IPS-11a (cell line): ENCODE results near the gene RYR2.

Source experiments
- H3K4me3 ChIP-seq: one replicate; pipeline ENCODE4 v1.5.1; 2013; ENCODE audit warnings: low read depth, low read length, control low read depth

Gene RYR2

DNA sequence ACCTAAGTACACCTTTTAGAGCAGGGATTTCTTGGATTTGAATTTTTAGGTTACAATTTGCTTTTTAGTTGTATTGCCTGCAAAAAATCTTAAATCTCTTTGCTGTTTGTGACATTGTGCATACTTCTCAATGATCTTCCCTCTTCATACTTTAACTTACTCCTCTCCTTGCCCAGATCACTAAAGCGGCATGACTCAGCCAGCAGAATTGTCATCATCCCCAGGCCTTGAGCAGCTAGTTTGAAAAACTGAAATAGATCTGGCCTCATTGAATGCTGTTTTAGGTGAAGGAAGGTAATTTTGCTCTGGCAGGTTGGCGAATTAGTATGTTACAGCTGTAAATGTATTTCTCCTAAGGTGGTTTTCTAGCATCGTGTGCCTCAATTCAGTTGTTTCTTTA is 145.9 kb downstream of the RYR2 start:
- H3K4me3 ChIP-seq, result no peak overlapping the region

- no peak overlapping the region for H3K4me3 ChIP-seq
These were observed 149.4 kb downstream of the RYR2 start for GRCh38 chr1:237191403-237191802.

- H3K4me3 ChIP-seq, result no peak overlapping the region
These were observed 155.8 kb downstream of the RYR2 start for GRCh38 chr1:237197470-237198425.

DNA sequence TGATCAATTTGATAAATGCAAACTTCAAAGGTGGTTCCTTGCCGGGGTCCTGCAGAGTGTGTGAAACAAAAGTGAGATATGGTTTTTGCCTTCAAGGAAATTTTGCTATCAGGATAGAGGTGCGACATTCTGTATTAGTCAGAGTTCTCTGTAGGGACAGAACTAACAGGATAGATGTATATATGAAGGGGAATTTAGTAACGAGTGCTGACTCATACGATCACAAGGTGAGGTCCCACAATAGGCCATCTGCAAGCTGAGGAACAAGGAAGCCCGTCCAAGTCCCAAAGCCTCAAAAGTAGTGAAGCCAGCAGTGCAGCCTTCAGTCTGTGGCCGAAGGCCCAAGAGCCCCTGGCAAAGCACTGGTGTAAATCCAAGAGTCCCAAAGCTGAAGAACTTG is 157.0 kb downstream of the RYR2 start:
- no peak overlapping the region for H3K4me3 ChIP-seq

DNA sequence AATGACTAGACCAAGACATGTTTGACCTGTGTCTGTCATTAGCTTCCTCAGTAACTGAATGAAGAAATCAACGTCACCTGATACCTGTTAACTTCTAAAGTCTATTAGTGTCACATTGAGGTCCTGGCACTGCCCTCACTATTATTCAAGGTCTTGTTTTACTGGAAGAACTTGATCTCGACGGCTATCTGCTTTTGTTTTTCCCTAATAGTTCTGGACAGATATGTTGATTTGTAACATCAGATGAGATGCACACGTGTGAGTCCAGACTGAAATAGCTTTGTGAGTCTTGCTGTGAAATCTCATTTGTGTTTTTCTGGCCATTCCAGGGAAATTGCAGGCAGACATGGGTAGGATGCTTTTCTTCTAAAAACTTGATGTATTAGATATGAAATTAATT is 159.2 kb downstream of the RYR2 start:
- H3K4me3 ChIP-seq, result no peak overlapping the region

- no peak overlapping the region for H3K4me3 ChIP-seq
These were observed 162.9 kb downstream of the RYR2 start for GRCh38 chr1:237204841-237205240.

DNA sequence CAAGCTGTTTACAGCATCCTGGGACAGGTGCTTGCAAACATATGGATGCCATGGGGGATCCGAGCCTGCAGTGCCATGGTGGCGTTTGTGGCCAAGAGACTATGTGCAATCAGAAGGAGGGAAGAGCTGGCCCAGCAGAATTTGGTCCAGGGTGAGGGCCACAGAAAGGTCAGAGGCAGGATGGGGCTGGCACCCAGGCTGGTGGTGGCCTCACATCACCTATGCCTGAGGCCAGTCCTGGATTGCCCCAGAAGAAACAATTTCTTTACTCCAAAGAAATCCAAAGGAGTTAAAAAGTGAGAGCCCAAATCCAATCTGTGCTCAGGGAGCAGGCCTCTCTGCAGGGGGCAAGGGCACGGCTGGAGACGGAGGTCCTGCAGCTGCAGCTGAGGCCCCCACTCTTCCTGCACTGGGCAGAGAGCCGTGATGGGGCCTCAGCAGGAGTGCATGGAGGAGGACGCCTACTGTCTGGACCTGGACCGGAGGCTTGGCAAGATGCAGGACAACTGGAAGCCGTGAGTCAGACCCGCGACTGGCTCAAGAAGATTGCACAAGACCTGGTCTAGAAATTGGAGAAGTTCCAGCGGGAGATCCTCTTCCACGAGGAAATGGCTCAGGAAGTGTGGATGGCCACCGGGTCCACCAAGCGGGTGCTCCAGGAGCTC is 163.5 kb downstream of the RYR2 start:
- no peak overlapping the region for H3K4me3 ChIP-seq

DNA sequence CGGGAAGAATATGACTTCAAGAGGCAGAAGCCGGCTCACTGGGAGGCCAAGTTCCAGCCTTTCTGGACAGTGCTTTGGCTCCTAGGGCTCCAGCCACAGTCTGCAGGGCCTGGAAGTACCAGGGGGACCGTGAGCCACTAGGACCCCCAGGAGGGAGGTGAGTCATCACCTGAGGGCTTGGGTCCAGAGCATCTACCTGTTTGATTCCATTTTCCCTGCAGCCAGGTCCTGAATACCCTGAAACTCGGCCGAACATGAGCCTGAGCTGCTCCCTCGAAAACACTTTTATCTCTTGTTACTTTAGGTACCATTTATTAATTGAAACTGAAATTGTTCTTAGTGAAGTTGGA is 164.1 kb downstream of the RYR2 start:
- H3K4me3 ChIP-seq, result no peak overlapping the region

GRCh38 chr1:237211031-237211430 is 169.0 kb downstream of the RYR2 start:
- H3K4me3 ChIP-seq, result no peak overlapping the region

DNA sequence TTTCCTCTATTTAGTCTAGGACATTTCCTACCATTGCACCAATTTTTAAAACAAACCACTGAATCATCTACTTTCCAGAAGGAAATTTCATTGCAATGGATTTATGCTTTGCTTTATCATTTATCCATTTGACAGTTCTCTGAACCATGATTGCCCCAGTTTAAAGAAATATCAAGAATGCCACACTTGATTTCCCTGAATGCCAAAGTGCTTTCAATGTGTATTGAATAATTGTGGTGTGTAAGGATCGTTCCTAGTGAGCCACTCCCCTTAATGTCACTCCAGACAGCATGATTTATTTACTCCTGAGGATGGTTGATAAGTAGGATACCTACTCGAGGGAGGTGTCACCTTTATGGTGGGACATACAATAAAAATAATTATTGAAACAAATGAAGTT is 169.6 kb downstream of the RYR2 start:
- H3K4me3 ChIP-seq, result no peak overlapping the region

DNA sequence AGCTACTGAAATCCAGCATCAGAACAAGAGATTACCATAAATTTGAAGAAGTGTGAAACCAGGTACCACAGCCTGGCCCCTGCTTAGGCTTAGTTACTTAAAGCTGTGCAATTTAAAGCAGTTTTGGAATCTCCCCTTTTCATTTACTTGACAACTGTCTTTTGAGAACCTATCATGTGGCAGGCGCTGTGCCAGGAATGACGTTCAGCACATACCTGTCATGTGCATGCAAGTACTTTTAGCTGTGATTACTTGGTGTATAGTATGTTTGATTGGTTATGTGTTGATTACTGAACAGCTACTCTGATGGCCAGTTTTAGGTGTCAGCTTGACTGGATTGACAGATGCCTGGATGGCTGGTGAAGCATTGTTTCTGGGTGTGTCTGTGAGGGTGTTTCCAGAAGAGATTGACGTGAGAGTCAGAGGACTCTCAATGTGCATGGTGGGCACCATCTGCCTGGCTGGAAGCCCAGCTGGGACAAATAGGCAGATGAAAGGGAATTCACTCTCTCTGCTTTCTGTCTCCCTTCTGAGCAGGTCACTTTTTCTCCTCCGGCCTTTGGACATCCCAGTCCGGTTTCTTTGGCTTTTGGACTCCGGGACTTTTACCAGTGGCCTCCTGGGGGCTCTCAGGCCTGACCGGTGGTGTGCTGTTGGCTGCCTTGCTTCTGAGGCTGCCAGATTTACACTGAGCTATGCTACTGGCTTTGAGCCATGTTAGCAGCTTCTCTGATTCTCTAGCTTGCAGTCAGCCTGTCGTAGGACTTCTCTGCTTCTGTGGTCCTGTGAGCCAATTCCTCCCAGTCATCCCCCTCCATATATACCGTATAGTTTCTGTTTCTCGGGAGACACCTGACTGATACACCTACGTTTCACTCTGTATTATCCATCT is 178.0 kb downstream of the RYR2 start:
- H3K4me3 ChIP-seq, result no peak overlapping the region

- H3K4me3 ChIP-seq, result no peak overlapping the region
These were observed 181.4 kb downstream of the RYR2 start for GRCh38 chr1:237223419-237223818.

DNA sequence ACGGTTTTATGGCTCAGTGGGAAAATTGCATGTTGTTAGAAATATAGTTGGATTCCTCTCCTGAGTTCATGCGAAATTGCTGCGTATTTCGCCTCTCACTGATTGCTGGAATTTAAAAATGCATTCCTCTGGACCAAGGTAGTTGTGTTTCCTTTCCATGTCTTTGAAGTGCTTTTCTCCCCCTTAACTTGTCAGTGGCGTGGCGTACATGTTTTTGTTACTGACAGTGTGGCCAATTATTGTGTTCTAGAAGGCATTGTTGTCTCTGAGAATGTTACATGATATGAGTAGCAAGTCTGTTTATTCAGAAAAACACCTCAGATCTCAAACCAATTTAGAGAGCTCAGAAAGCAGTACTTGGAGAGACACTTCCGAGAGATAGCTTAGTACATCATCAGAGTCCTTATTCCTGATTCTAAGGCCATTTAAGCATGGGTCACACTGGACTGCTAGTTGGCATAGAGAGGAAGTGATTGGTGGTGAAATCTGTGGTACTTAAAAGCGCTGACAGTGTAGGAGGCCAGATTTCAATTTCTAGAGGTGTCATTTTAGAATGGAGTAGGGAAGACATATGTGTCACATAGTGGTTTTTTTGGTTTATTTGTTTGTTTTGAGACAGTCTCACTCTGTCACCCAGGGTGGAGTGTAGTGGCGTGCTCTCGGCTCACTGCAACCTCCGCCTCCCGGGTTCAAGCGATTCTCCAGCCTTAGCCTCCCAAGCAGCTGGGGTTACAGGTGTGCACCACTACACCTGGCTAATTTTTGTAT is 184.4 kb downstream of the RYR2 start:
- no peak overlapping the region for H3K4me3 ChIP-seq

GRCh38 chr1:237227476-237227875 is 185.5 kb downstream of the RYR2 start:
- H3K4me3 ChIP-seq, result no peak overlapping the region

GRCh38 chr1:237228421-237228820 is 186.4 kb downstream of the RYR2 start:
- no peak overlapping the region for H3K4me3 ChIP-seq

DNA sequence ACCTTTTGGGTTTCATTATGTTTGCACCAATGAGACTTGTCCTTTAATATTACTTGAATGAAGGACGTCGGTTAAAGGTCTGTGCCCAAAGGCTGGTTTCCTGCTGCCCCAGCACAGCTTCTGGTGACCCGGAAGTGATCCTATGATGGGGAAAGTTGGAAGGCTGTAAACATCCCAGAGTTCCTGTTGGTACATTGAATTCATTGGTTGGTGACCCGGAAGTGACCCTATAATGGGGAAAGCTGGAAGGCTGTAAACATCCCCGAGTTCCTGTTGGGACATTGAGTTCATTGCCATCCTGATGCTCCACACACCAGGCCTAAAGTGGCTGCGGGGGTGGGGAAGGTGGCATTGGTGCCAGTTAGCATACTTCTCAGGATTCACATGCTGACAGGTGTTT is 187.3 kb downstream of the RYR2 start:
- H3K4me3 ChIP-seq, result no peak overlapping the region

GRCh38 chr1:237232501-237232900 is 190.5 kb downstream of the RYR2 start:
- no peak overlapping the region for H3K4me3 ChIP-seq

DNA sequence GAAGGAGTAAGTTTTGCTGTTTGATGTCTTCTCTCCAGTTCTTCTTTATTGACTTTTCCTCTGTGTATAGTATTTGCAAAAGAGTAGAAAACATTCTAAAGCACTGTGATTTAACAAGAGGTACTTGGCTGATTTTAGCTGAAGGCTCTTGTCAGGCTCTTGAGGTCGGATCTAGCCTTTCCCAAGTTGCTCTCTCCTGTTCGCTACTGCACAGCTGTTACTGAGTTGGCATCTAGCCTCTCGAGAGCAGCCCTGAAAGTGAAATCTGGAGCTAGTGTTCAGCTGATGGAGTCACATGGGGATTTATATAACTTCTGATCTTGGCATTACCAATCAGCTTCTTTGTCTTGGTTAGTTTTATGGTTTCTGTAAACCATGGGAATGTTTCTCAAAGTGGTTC is 193.1 kb downstream of the RYR2 start:
- no peak overlapping the region for H3K4me3 ChIP-seq

DNA sequence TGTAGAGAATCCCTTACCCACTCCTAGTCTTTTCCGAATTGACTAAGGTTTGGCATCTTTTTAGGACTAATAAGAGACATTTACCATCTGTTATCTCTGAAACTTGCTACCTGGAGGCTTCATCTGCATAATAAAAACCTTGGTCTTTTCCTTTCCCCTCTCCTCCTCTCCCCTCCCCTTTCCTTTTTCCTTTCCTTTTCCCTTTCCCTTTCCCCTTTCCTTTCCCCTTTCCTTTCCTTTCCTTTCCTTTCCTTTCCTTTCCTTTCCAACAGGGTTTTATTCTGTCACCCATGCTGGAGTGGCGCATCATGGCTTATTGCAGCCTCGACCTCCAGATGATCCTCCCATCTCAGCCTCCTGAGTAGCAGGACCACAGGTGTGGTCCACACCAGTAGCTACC is 195.7 kb downstream of the RYR2 start:
- H3K4me3 ChIP-seq, result no peak overlapping the region

DNA sequence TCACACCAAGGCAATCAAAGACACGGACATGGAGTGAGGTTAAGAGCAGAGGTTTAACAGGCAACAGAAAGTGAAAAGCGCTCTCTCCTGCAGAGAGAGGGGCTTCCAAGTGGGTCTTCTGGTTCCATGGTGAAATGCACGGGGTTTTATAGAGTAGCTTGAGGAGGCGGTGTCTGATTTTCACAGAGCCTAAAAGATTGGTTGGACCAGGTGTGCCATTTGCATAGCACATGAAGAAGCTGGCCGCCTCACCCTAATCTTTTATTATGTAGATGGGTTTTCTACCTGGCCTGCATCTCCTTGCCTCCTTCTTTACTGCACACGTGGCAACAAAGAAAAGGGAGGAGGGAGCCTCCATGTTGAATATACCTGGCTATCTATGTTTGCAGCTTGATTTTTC is 197.3 kb downstream of the RYR2 start:
- no peak overlapping the region for H3K4me3 ChIP-seq

DNA sequence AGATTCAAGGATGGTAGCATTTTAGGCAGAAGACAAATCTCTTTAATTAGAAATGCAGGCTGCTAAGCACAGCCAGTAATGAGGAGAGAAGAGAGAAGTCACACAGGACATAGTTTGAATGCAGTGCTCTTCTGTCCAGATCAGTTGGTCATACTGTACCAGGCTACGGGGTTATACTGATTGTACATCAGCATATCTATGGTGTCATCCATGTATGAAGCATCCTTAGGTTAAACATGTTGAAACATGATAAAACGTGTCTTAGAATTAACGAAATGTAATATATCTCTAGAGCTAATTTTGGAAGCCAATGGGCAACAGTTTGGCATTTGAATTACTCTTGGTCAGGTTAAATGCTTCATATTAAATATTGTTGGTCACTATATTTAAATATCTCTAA is 199.1 kb downstream of the RYR2 start:
- no peak overlapping the region for H3K4me3 ChIP-seq
